Cardiac muscle cell (in vitro differentiated cells and primary cell): ENCODE measurements around the gene KRT73. TPM values are rescaled to one million over a fixed set of nuclear protein-coding genes. Genes with fewer than 3 reads are reported as not detected.

Experiments used
- DNase-seq, 2 donors: peaks; one replicate each; pipeline versions ENCODE4 v3.0.0 to v3.0.0-alpha.2; 2010 to 2017; ENCODE audit warnings: low read depth in 1 of 2, low spot score in 1 of 2
- H3K27ac ChIP-seq: fragments of 200-600 bp; sonication (generic); 2 replicates; pipeline ENCODE4 v1.5.1; 2016
- H3K27me3 ChIP-seq: fragments of 200-600 bp; sonication (generic); 2 replicates; pipeline ENCODE4 v1.6.0; 2016; ENCODE audit warnings: control low read depth
- H3K36me3 ChIP-seq: fragments of 200-600 bp; sonication (generic); 2 replicates; pipeline ENCODE4 v1.5.1; 2016; ENCODE audit warnings: control low read depth
- H3K4me1 ChIP-seq: fragments of 200-600 bp; sonication (generic); 2 replicates; pipeline ENCODE4 v1.8.1; 2017; ENCODE audit warnings: low read depth, mild to moderate bottlenecking, mixed run types
- H3K4me3 ChIP-seq: fragments of 200-600 bp; sonication (generic); 2 replicates; pipeline ENCODE4 v1.5.1; 2016; ENCODE audit warnings: mild to moderate bottlenecking
- H3K9me3 ChIP-seq: fragments of 200-600 bp; sonication (generic); 2 replicates; pipeline ENCODE4 v1.5.1; 2017; ENCODE audit warnings: low read depth, mild to moderate bottlenecking, control low read depth
- CTCF ChIP-seq: IDR thresholded peaks from 2 replicates; pipeline ENCODE4 v1.5.1; 2012; ENCODE audit warnings: low read depth, mild to moderate bottlenecking, low read length
- polyA plus RNA-seq: library from polyadenylated mRNA; unstranded; fragments of >200 nt; fragmentation: Nextera tagmentation; extraction: Ambion mirVana; gene quantifications from 2 replicates; pipeline ENCODE4 v1.2.1, GENCODE V29; 2016
- total RNA-seq: library from RNA; depleted of rRNA; stranded (reverse); fragments of >200 nt; gene quantifications from 2 replicates; pipeline ENCODE4 v1.2.3, GENCODE V29; 2016

The KRT73 gene
- total and polyA plus RNA-seq, 2 experiments from 2014 or later = not detected

- DNase-seq = no peak
- no peak for TF ChIP-seq CTCF
- no peak overlapping the region for H3K4me3 ChIP-seq
- no peak overlapping the region for H3K27ac ChIP-seq
- H3K27me3 ChIP-seq = peaks cover 11% of the 10 kb centered on the region
- no peaks in the 10 kb centered on the region for H3K4me1 ChIP-seq
- no peaks in the 10 kb centered on the region for H3K9me3 ChIP-seq
- no peaks in the 10 kb centered on the region for H3K36me3 ChIP-seq
These were observed 4.0 kb upstream of the KRT73 start for GRCh38 chr12:52622349-52622748.

GRCh38 chr12:52618866-52619265 is 507 bp upstream of the KRT73 start:
- Histone ChIP-seq H3K4me1 (no peaks in the 10 kb centered on the region), H3K36me3 (no peaks in the 10 kb centered on the region), H3K27ac (no peak overlapping the region), H3K4me3 (no peak overlapping the region), H3K27me3 (peaks cover 36% of the 10 kb centered on the region), H3K9me3 (no peaks in the 10 kb centered on the region)
- no peak for DNase-seq
- no peak for TF ChIP-seq CTCF

GRCh38 chr12:52617403-52617785 is 965 bp downstream of the KRT73 start:
- Histone ChIP-seq H3K36me3 (no peaks in the 10 kb centered on the region), H3K27ac (no peak overlapping the region), H3K4me1 (no peaks in the 10 kb centered on the region), H3K9me3 (no peaks in the 10 kb centered on the region), H3K4me3 (no peak overlapping the region), H3K27me3 (peaks cover 40% of the 10 kb centered on the region)
- DNase-seq = no peak
- TF ChIP-seq CTCF = no peak

GRCh38 chr12:52616680-52617402 is 1.5 kb downstream of the KRT73 start:
- DNase-seq = no peak

GRCh38 chr12:52615912-52616311 is 2.4 kb downstream of the KRT73 start:
- DNase-seq = no peak
- H3K4me3 ChIP-seq = no peak overlapping the region
- peaks cover 49% of the 10 kb centered on the region for H3K27me3 ChIP-seq
- no peaks in the 10 kb centered on the region for H3K4me1 ChIP-seq
- H3K9me3 ChIP-seq = no peaks in the 10 kb centered on the region
- no peak overlapping the region for H3K27ac ChIP-seq
- TF ChIP-seq CTCF = no peak
- H3K36me3 ChIP-seq = no peaks in the 10 kb centered on the region

More at GRCh38 chr12:52616680-52617402, 1.5 kb downstream of the KRT73 start:
- H3K27me3 ChIP-seq = peaks cover 44% of the 10 kb centered on the region
- no peak overlapping the region for H3K27ac ChIP-seq
- H3K4me1 ChIP-seq = no peaks in the 10 kb centered on the region
- H3K9me3 ChIP-seq = no peaks in the 10 kb centered on the region
- no peaks in the 10 kb centered on the region for H3K36me3 ChIP-seq
- H3K4me3 ChIP-seq = no peak overlapping the region
- TF ChIP-seq CTCF = no peak
